ENCODE measurements around the gene TTLL1.
"Not testable (repeated sequence)": the region's sequence is repeated elsewhere in the genome, so short reads cannot be mapped to it uniquely, and the experiment has no call there.

The TTLL1 gene

GRCh38 chr22:43008921-43009320, 80.3 kb downstream of the TTLL1 start:
- no peak for DNase-seq

- DNase-seq: no peak
These were observed 80.7 kb downstream of the TTLL1 start for GRCh38 chr22:43008509-43008908.

- DNase-seq: no peak
These were observed 81.6 kb downstream of the TTLL1 start for GRCh38 chr22:43007519-43008102.

GRCh38 chr22:43006753-43007152, 82.4 kb downstream of the TTLL1 start:
- DNase-seq: no peak

- no peak for DNase-seq
These were observed 83.1 kb downstream of the TTLL1 start for GRCh38 chr22:43006016-43006505.

- DNase-seq: no peak
These were observed 84.1 kb downstream of the TTLL1 start for GRCh38 chr22:43005106-43005505.

GRCh38 chr22:43004362-43005035, 84.7 kb downstream of the TTLL1 start:
- DNase-seq: no peak

GRCh38 chr22:43002202-43002586, 87.0 kb downstream of the TTLL1 start:
- no peak for DNase-seq

- no peak for DNase-seq
These were observed 87.7 kb downstream of the TTLL1 start for GRCh38 chr22:43001271-43002201.

- no peak for DNase-seq
These were observed 88.6 kb downstream of the TTLL1 start for GRCh38 chr22:43000441-43001175.

- no peak for DNase-seq
These were observed 91.6 kb downstream of the TTLL1 start for GRCh38 chr22:42997582-42998090.

GRCh38 chr22:42996646-42997365, 92.4 kb downstream of the TTLL1 start:
- no peak for DNase-seq

- DNase-seq: not testable (repeated sequence)
These were observed 93.5 kb downstream of the TTLL1 start for GRCh38 chr22:42995654-42996053.

GRCh38 chr22:42994917-42995562, 94.2 kb downstream of the TTLL1 start:
- no peak for DNase-seq

- DNase-seq: no peak
These were observed 94.8 kb downstream of the TTLL1 start for GRCh38 chr22:42994276-42994916.

- no peak for DNase-seq
These were observed 95.4 kb downstream of the TTLL1 start for GRCh38 chr22:42993651-42994275.

GRCh38 chr22:42992886-42993479, 96.2 kb downstream of the TTLL1 start:
- no peak for DNase-seq

GRCh38 chr22:42992092-42992491, 97.1 kb downstream of the TTLL1 start:
- DNase-seq: no peak

GRCh38 chr22:42991010-42991651, 98.1 kb downstream of the TTLL1 start:
- no peak for DNase-seq

Data from NCI-H1417 treated with DMSO at 0.1 percent for 48 hours (cell line).